ENCODE measurements around the gene R3HDM2.
A peak's percentile ranks its signal among the peaks of the same experiment; 100 is the strongest.

R3HDM2 gene

DNA sequence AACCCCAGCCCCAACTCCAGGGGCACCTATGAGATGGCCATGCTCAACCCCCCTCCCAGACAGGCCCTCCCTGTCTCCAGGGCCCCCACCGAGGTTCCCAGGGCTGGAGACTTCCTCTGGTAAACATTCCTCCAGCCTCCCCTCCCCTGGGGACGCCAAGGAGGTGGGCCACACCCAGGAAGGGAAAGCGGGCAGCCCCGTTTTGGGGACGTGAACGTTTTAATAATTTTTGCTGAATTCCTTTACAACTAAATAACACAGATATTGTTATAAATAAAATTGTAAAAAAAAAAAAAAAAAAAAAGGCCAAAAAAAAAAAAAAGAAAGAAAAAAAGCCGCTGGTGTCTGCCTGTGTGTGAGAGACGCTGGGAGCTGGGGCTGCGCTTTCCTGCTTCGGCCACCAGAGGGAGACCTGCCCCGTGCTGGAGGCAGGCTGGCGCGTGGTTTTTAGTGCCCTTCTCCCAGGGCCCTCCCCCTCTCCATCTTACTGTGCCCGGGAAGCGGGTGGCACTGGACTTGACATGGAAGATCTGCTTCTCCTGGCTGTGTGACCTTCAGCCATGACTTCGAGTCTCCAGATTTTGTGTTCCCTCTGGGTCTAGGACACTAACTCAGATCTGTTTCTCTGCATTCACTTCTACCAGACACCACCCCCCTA lies 217.7 kb downstream of the R3HDM2 start:
- DNase-seq: peak; percentile 91

DNA sequence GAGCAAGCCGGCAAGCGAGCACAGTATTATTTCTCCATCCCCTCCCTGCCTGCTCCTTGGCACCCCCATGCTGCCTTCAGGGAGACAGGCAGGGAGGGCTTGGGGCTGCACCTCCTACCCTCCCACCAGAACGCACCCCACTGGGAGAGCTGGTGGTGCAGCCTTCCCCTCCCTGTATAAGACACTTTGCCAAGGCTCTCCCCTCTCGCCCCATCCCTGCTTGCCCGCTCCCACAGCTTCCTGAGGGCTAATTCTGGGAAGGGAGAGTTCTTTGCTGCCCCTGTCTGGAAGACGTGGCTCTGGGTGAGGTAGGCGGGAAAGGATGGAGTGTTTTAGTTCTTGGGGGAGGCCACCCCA lies 218.2 kb downstream of the R3HDM2 start:
- DNase-seq: no peak

DNA sequence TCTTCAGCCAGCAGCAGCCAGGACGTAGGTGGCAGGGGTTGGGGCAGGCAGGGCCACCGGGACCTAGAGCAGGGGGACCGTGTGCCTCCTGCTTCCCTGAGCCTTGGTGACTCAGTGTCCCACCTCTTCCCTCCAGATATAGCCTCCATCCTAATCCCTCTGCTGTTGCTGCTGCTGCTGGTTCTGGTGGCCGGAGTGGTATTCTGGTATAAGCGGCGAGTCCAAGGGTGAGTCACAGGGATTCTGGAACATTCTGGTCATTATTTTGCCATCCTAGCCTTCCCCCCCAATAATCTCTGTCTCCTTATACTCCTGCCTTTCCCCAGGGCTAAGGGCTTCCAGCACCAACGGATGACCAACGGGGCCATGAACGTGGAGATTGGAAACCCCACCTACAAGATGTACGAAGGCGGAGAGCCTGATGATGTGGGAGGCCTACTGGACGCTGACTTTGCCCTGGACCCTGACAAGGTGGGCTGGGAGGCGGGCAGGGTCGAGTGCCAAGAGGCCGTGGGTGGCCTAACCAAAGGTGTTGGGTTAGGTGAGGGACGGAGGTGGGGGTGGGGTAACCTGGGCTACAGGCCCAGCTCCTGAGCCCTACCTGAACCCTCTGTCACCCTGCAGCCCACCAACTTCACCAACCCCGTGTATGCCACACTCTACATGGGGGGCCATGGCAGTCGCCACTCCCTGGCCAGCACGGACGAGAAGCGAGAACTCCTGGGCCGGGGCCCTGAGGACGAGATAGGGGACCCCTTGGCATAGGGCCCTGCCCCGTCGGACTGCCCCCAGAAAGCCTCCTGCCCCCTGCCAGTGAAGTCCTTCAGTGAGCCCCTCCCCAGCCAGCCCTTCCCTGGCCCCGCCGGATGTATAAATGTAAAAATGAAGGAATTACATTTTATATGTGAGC lies 218.8 kb downstream of the R3HDM2 start:
- DNase-seq: no peak

DNA sequence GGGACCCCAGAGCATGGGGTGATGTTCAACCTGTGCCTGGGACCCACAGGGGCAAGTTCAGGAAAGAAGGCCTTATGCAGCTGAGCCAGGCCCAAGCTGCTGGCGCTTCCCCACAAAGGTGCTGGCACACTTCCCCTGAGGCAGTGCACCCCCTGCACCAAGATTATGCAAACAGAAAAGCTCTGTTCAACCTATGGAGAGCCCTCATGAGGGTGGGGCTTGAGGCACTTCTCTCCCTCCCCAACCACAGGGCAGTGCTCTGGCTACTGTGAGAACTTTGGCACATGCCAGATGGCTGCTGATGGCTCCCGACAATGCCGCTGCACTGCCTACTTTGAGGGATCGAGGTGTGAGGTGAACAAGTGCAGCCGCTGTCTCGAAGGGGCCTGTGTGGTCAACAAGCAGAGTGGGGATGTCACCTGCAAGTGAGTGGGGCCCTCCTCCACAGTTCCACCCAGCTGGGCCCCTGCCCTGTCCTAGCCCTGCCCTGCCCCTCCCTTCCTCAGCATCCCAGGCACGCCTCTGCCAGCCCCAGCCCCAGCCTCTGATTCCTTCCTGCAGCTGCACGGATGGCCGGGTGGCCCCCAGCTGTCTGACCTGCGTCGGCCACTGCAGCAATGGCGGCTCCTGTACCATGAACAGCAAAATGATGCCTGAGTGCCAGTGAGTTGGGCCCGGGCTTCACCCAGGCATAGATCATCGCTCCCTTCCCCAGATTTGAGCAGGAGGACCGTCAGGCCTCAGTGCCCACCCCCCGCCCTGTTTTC lies 219.7 kb downstream of the R3HDM2 start:
- DNase-seq: no peak

DNA sequence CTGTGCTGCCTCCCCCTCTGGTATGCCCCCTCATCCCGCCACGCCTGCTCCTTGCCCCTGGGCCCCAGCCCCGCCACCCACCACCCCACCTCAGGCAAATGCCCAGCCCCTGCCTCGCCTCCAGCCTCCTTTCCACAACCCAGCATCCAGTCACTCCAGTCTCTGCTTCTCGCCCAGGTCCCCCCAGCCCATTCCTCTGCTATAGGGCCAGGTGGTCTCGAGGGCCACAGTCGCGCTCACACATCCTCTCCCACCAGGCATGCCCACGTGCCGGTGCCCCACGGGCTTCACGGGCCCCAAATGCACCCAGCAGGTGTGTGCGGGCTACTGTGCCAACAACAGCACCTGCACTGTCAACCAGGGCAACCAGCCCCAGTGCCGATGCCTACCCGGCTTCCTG lies 220.4 kb downstream of the R3HDM2 start:
- DNase-seq: no peak

DNA sequence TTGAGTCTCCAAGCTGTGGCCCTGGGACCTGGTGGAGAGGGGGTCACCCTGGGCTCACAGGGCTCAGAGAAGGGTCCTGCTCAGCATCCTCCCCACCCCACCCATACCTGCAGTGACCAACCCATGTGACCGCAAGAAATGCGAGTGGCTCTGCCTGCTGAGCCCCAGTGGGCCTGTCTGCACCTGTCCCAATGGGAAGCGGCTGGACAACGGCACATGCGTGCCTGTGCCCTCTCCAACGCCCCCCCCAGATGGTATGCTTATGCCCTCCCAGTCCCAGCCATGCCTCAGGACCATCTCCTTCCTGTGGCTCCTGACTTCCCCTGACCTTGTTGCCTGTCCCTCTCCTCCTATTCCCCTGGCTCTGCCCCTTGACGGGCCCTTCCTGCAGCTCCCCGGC lies 220.9 kb downstream of the R3HDM2 start:
- no peak for DNase-seq

DNA sequence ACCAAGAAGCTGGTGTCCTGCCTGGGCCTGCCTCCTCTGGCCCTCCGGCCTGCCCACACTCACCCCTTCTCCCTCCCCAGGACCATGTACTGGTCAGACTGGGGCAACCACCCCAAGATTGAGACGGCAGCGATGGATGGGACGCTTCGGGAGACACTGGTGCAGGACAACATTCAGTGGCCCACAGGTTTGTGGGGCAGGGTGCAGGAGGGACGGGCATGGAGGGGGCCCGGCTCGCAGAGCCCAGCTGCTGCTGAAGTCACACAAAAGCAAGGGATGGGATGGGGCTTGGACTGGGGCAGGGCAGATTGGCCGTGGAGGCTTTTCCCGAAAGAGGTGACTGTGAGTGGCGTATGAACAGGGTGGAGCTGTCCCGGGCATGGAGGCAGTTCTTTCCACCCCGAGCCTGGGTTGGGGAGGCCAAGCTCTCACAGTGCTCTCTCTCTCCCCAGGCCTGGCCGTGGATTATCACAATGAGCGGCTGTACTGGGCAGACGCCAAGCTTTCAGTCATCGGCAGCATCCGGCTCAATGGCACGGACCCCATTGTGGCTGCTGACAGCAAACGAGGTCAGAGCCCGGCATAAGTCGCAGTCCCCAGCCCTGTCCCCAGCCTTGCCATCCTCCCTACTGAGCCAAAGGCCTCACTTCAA lies 222.1 kb downstream of the R3HDM2 start:
- no peak for DNase-seq

DNA sequence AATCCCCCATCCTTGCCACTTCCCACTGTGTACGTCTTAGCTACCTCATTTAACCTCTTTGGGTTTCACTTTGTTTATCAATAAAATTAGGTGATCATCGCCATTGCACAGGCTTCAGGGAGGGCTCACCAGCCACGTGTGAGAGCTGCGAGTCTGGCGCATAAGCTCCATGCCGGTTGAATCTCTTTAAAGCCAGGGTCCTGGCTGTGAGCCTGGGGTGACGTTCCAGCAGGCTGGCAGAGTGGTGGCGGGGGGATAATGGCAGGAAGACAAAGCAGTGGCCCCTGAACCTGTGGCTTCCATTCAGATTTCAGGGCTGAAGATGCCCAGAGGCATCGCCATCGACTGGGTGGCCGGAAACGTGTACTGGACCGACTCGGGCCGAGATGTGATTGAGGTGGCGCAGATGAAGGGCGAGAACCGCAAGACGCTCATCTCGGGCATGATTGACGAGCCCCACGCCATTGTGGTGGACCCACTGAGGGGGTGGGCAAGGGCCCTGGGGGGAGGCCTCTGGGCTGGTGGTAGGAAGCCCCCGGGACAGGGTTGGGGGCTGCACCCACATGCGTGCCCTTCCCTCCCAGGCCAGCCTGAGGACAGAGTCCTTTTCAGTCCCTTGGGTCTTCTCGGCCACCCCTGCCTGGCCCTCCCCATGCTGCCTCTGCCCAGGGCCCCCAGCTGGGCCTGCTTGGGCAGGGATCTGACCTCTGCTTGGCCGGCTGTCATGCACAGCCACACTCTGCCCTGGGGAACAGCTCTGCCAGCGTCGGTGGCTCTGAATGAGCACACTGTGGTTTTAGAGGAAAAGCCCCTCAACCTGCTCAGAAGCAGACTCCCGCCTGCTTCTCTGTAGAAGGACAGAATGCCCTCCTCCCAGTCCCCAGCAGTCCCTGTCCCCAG lies 222.9 kb downstream of the R3HDM2 start:
- DNase-seq: no peak

DNA sequence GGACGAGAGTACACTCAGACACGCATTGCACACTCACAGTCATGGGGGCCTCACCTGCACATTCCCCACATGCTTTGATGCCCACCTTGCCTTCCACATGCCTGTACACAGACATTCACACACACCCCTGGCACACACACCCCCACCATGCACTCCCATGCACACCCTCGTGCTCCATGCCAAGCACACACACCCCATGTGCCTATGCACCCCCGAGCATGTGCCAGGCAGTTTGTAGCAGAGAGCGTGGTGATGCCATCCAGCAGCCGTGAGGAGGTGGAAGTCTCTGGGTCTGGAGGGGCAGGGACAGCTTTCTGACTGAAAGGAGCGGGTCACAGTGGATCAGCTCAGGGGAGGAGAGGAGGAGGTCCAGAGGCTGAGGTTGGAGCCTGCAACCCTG lies 224.9 kb downstream of the R3HDM2 start:
- DNase-seq: no peak

DNA sequence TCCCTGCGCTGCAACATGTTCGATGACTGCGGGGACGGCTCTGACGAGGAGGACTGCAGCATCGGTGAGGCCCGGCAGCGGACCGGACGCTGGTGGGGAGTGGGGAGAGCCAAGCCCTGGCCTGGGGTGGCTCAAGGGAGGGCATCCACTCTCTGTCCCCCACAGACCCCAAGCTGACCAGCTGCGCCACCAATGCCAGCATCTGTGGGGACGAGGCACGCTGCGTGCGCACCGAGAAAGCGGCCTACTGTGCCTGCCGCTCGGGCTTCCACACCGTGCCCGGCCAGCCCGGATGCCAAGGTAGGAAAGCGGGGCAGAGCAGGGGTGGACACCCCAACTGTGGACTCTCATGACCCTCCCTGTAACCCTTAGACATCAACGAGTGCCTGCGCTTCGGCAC lies 225.7 kb downstream of the R3HDM2 start:
- no peak for DNase-seq

DNA sequence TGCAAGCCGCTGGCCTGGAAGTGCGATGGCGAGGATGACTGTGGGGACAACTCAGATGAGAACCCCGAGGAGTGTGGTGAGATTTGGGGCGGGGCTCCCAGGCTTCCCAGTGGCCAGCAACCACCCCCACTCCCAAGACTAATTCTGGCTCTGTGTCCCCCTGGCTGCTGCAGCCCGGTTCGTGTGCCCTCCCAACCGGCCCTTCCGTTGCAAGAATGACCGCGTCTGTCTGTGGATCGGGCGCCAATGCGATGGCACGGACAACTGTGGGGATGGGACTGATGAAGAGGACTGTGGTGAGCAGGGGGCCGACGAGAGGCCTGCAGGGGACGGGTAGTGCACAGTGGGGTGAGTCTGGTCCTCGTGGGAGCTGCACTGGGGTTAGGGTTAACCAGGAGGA lies 226.4 kb downstream of the R3HDM2 start:
- DNase-seq: no peak

DNA sequence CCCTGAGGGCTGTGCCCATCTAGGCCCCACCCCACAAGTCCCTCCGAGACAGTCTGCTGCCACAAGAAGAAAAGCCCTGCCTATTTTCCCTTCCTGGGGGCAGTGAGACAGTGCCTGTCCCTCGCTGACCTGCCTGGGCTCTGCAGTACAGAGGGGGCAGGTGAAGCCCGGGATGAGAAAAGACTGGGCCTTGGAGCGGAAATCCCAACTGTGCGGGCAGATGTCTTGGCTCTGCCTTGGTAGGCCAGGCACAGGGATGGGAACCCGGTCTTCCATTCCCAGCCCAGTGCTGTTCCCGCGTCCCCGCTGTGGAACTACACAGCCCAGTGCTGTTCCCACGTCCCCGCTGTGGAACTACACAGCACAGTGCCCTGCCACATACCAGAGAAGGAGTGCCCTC lies 227.1 kb downstream of the R3HDM2 start:
- DNase-seq: no peak
